ENCODE data around the gene TMEM161B.

GRCh38 chr5:88154891-88155290 lies 113.8 kb downstream of the TMEM161B start:
- no peak for TF ChIP-seq CTCF (IDR thresholded peaks at IDR 0.05)
- no peak for TF ChIP-seq POLR2A (IDR thresholded peaks at IDR 0.05)

Measured in Peyer's patch (tissue), 4 donors.